ENCODE measurements around the gene ARHGAP28.

Gene ARHGAP28

DNA sequence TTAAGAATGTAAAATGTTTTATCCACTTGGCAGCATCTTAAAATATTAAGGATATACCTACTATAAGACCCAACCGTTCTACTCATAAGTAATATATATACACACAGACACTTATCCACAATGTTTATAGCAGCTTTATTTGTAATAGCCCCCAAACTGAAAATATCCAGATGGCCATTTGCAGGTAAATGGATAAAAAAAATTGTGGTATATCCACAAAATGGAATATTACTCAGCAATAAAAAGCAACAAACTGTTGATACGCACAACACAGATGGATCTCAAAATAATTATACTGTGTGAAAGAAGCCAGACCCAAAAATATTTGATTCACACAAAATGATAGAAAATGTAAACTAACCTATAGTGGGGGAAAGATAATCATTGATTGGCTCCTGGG lies 122.0 kb downstream of the ARHGAP28 start:
- in situ Hi-C loops (cut with HindIII; ENCODE audit: low pct_ligation_motif_present, low sequenced_read_pairs): no loop called here
- DNase-seq: no peak
- H3K27ac ChIP-seq: no peak overlapping the region
- H3K36me3 ChIP-seq (replicated peaks): no peaks in the 10 kb centered on the region
- H3K4me3 ChIP-seq (ENCODE audit: low read depth, low read length): no peak overlapping the region
- TF ChIP-seq, protein P1, sequence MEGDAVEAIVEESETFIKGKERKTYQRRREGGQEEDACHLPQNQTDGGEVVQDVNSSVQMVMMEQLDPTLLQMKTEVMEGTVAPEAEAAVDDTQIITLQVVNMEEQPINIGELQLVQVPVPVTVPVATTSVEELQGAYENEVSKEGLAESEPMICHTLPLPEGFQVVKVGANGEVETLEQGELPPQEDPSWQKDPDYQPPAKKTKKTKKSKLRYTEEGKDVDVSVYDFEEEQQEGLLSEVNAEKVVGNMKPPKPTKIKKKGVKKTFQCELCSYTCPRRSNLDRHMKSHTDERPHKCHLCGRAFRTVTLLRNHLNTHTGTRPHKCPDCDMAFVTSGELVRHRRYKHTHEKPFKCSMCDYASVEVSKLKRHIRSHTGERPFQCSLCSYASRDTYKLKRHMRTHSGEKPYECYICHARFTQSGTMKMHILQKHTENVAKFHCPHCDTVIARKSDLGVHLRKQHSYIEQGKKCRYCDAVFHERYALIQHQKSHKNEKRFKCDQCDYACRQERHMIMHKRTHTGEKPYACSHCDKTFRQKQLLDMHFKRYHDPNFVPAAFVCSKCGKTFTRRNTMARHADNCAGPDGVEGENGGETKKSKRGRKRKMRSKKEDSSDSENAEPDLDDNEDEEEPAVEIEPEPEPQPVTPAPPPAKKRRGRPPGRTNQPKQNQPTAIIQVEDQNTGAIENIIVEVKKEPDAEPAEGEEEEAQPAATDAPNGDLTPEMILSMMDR (IDR thresholded peaks at IDR 0.05; ENCODE audit: low read depth, low read length, missing control alignments): no peak
- no peaks in the 10 kb centered on the region for H3K27me3 ChIP-seq (replicated peaks)

DNA sequence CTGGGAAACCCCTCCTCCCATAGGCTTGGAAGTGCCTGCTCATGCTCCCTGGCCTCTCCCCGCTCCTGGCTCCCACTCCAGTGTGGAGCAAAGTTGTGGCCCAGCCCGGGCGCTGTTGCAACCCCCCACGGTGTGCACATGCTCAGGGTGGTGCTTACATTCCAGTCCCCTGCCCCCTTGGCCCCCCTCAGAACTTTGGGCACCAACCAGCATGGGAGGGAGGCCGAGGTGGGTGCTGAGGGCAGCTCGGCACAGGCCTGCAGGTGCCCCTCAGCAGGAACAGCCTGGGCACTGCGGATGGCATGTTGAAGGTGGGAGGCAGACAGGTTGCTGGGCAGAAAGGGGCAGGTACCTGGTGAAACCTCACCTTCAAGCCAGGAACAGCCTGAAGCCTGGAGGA lies 125.3 kb downstream of the ARHGAP28 start:
- TF ChIP-seq, protein P1 (IDR thresholded peaks at IDR 0.05; ENCODE audit: low read depth, low read length, missing control alignments): no peak
- H3K27ac ChIP-seq: no peak overlapping the region
- no peak overlapping the region for H3K4me3 ChIP-seq (ENCODE audit: low read depth, low read length)
- H3K36me3 ChIP-seq (replicated peaks): no peaks in the 10 kb centered on the region
- DNase-seq: no peak
- no peaks in the 10 kb centered on the region for H3K27me3 ChIP-seq (replicated peaks)
- in situ Hi-C loops (cut with HindIII; ENCODE audit: low pct_ligation_motif_present, low sequenced_read_pairs): no loop called here

DNA sequence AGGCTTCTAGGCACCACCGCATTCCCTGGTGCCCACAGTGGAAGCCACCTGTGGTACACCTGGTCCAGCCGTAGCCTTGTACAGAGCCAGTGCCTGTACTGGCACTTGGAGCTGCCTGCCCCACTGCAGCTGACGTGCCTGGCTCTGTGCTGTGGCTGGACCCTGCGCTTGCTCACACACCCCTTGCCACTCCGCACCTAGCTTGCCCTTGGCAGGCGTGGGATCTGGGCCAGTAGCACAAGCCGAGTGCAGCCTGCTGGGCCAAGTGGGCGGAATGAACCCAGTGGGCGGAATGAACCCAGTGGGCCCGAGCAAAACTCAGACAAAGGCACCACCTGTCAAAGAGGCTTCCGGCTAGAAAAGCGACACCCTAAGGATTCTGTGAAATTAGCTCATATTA lies 126.3 kb downstream of the ARHGAP28 start:
- Histone ChIP-seq H3K36me3 (replicated peaks) (no peaks in the 10 kb centered on the region), H3K27ac (no peak overlapping the region), H3K27me3 (replicated peaks) (no peaks in the 10 kb centered on the region), H3K4me3 (ENCODE audit: low read depth, low read length) (no peak overlapping the region)
- TF ChIP-seq, protein P1 (IDR thresholded peaks at IDR 0.05; ENCODE audit: low read depth, low read length, missing control alignments): no peak
- in situ Hi-C loops (cut with HindIII; ENCODE audit: low pct_ligation_motif_present, low sequenced_read_pairs): no loop called here
- no peak for DNase-seq

DNA sequence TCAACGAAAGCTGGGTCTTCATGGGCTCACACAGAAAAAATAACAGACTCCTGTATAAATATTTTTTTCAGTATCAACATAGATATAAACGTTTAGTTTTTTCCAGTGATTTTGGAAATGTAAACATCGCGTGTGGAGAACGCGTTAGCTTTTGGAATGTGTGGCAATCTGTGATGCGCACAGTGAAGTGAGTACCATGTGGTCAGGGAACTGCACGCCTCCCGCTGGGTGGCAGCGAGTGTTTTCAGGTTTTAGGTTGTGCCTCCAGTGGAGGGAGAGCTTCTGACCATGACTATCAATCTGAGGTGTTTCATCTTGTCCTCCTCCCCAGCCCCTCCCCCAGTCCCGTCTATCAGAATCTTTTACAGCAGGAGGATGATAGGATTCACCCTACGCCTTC lies 127.8 kb downstream of the ARHGAP28 start:
- Histone ChIP-seq H3K4me3 (ENCODE audit: low read depth, low read length) (no peak overlapping the region), H3K27me3 (replicated peaks) (no peaks in the 10 kb centered on the region), H3K36me3 (replicated peaks) (no peaks in the 10 kb centered on the region), H3K27ac (no peak overlapping the region)
- TF ChIP-seq, protein P1 (IDR thresholded peaks at IDR 0.05; ENCODE audit: low read depth, low read length, missing control alignments): no peak
- in situ Hi-C loops (cut with HindIII; ENCODE audit: low pct_ligation_motif_present, low sequenced_read_pairs): no loop called here
- peak; percentile 3 for DNase-seq

DNA sequence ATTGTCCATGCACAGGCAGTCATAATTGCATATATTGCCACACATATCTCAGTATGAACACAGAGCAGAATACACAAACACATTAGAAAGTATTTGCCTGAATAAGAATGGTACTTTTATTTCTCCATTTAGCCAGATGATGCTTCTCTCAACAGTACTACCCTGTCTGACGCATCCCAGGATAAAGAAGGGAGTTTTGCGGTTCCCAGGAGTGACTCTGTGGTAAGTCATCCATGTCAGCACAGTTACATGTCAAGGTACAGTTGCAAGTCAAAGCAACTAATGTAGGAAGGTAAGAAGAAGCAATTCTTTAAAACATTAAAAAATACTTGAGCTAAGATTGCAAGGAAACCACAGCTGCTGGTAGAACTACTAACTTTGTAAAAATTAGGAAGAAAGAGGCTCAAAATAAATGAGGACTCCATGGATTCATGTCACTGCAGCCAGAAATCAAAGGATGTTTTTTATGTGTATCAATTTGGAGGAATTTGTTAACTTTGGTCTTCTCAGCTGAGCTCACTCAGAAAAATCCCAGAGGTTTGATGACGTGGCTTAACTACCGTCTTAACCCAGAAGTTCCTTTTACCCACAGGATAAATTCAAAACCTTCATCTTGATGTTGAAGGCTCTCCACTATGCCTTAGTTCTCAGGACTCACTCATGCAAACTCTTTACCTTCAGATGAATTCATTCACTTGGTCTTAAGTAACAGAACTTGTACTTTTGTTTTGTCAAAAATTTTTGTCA lies 130.3 kb downstream of the ARHGAP28 start:
- Histone ChIP-seq H3K27ac (no peak overlapping the region), H3K36me3 (replicated peaks) (no peaks in the 10 kb centered on the region), H3K27me3 (replicated peaks) (no peaks in the 10 kb centered on the region), H3K4me3 (ENCODE audit: low read depth, low read length) (no peak overlapping the region)
- DNase-seq: no peak
- in situ Hi-C loops (cut with HindIII; ENCODE audit: low pct_ligation_motif_present, low sequenced_read_pairs): no loop called here
- TF ChIP-seq, protein P1 (IDR thresholded peaks at IDR 0.05; ENCODE audit: low read depth, low read length, missing control alignments): no peak
